Keratinocyte (primary cell): Measurements from ENCODE around the gene TCN2. TPM values are rescaled to one million over a fixed set of nuclear protein-coding genes. Genes with fewer than 3 reads are reported as not detected.

Experiments
- DNase-seq: peaks from one replicate; pipeline ENCODE4 v3.0.0-alpha.2; 2011; ENCODE audit warnings: low read depth, missing footprints, low spot score
- FAIRE-seq: peaks from 2 replicates; lab custom pipeline; 2011; peaks lifted over from hg19 to GRCh38; lab: Jason Lieb, UNC
- H2AFZ ChIP-seq: 2 replicates; pipeline ENCODE4 v1.6.0; 2012; ENCODE audit warnings: low read length, control low read depth, inconsistent platforms; ENCODE audit not compliant: control insufficient read depth
- H3K27ac ChIP-seq: 2 replicates; pipeline ENCODE4 v1.5.1; 2011; ENCODE audit warnings: low read length; ENCODE audit not compliant: control insufficient read depth, insufficient read depth
- H3K27me3 ChIP-seq: 3 replicates; pipeline ENCODE4 v1.6.0; 2011; ENCODE audit warnings: low read length; ENCODE audit not compliant: control insufficient read depth, insufficient read depth; ENCODE audit errors: extremely low read depth
- H3K36me3 ChIP-seq, 2 experiments: 2 replicates in 1 of 2; 3 replicates in 1 of 2; pipeline ENCODE4 v1.5.1; 2011; ENCODE audit warnings: low read length in 2 of 2, mild to moderate bottlenecking in 1 of 2; ENCODE audit not compliant: control insufficient read depth in 2 of 2, insufficient read depth in 2 of 2; ENCODE audit errors: extremely low read depth in 1 of 2
- H3K4me1 ChIP-seq: 3 replicates; pipeline ENCODE4 v1.5.1; 2011; ENCODE audit warnings: low read length; ENCODE audit not compliant: control insufficient read depth, insufficient read depth; ENCODE audit errors: extremely low read depth
- H3K4me2 ChIP-seq: 3 replicates; pipeline ENCODE4 v1.6.0; 2011; ENCODE audit warnings: low read depth, low read length; ENCODE audit not compliant: control insufficient read depth, insufficient read depth; ENCODE audit errors: extremely low read depth
- H3K4me3 ChIP-seq, 3 experiments: fragments of 200-600 bp in 1 of 3; sonication (generic) in 1 of 3; 2 replicates in 2 of 3; 3 replicates in 1 of 3; pipeline ENCODE4 v1.5.1; 2011 to 2016; ENCODE audit warnings: low read length in 3 of 3, mild to moderate bottlenecking in 3 of 3, control low read depth in 2 of 3, inconsistent platforms in 1 of 3, low read depth in 1 of 3, mixed read lengths in 1 of 3, mixed run types in 1 of 3, moderate library complexity in 1 of 3; ENCODE audit not compliant: control insufficient read depth in 2 of 3, insufficient read depth in 2 of 3; ENCODE audit errors: extremely low read depth in 1 of 3
- H3K79me2 ChIP-seq: 2 replicates; pipeline ENCODE4 v1.6.0; 2012; ENCODE audit warnings: low read length; ENCODE audit not compliant: control insufficient read depth, insufficient read depth
- H3K9ac ChIP-seq: 3 replicates; pipeline ENCODE4 v1.6.0; 2011; ENCODE audit warnings: low read length; ENCODE audit not compliant: control insufficient read depth, insufficient read depth; ENCODE audit errors: extremely low read depth
- H3K9me1 ChIP-seq: 3 replicates; pipeline ENCODE4 v1.6.0; 2011; ENCODE audit warnings: low read length; ENCODE audit not compliant: control insufficient read depth, insufficient read depth; ENCODE audit errors: extremely low read depth
- H3K9me3 ChIP-seq: 2 replicates; pipeline ENCODE4 v1.5.1; 2012; ENCODE audit warnings: low read depth, low read length; ENCODE audit not compliant: control insufficient read depth
- H4K20me1 ChIP-seq: 3 replicates; pipeline ENCODE4 v1.6.0; 2011; ENCODE audit warnings: low read length; ENCODE audit not compliant: control insufficient read depth, insufficient read depth; ENCODE audit errors: extremely low read depth
- EZH2 ChIP-seq: IDR thresholded peaks from one replicate; pipeline ENCODE4 v1.6.1; 2012; ENCODE audit warnings: inconsistent platforms, mild to moderate bottlenecking, low read length, moderate library complexity
- dilution Hi-C: fragments of 300-500 bp; cut with MboI; formaldehyde crosslinking; loops from one replicate; pipeline ENCODE4 v1.7.0; 2020; ENCODE audit warnings: low sequenced_read_pairs; ENCODE audit not compliant: extremely low pct_ligation_motif_present
- polyA plus RNA-seq, 5 experiments: library from polyadenylated mRNA; depleted of rRNA in 3 of 5; stranded (reverse) in 3 of 5; stranded (forward) in 1 of 5; unstranded in 1 of 5; fragments of >200 nt; gene quantifications; 1 replicate in 1 of 5; 2 replicates in 3 of 5; 3 replicates in 1 of 5; pipeline versions ENCODE4 v1.2.1 to v1.2.3, GENCODE V29; 2011 to 2012; ENCODE audit warnings: missing spikeins in 2 of 5, low read depth in 1 of 5, low replicate concordance in 1 of 5
- TF ChIP-seq, protein P1 (sequence below), 3 experiments: IDR thresholded peaks in 1 of 3; conservative IDR thresholded peaks in 1 of 3; optimal IDR thresholded peaks in 1 of 3; 2 replicates in 2 of 3; 3 replicates in 1 of 3; pipeline versions ENCODE3 to v1.5.1; 2011; ENCODE audit warnings: low read length in 3 of 3, mild to moderate bottlenecking in 3 of 3, moderate library complexity in 2 of 3, control low read depth in 1 of 3, inconsistent platforms in 1 of 3; ENCODE audit not compliant: insufficient read depth in 2 of 3; ENCODE audit errors: extremely low read depth in 1 of 3

TCN2 gene
- polyA plus RNA-seq, 1 donor (not counting 4 experiments of a cell fraction or from before 2014, with no cell fraction given), result 0.88 TPM

DNA sequence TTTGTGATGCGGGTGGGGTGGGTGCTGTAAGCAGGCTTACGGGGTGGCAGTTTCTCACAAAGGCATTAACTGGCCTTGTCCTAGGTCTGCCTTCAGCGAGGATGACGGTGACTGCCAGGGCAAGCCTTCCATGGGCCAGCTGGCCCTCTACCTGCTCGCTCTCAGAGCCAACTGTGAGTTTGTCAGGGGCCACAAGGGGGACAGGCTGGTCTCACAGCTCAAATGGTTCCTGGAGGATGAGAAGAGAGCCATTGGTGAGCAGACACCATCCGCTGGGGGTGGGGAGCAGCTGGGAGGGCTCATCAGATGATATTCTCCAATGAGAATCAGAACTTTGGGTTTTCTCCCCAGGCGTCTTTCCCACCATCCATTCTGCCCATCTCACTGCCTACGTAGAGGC, 5.8 kb downstream of the TCN2 start:
- Histone ChIP-seq H3K9me1 (no peaks in the 10 kb centered on the region), H3K9ac (no peak overlapping the region), H2AFZ (no peak overlapping the region), H3K4me2 (no peak overlapping the region), H3K27ac (no peak overlapping the region), H3K4me1 (peaks cover 13% of the 10 kb centered on the region), H3K4me3 (no peak overlapping the region), H3K36me3 (no peaks in the 10 kb centered on the region), H3K27me3 (no peaks in the 10 kb centered on the region), H4K20me1 (no peaks in the 10 kb centered on the region), H3K79me2 (no peaks in the 10 kb centered on the region), H3K9me3 (no peaks in the 10 kb centered on the region)
- DNase-seq (no peak), FAIRE-seq (no peak)
- TF ChIP-seq, protein P1, sequence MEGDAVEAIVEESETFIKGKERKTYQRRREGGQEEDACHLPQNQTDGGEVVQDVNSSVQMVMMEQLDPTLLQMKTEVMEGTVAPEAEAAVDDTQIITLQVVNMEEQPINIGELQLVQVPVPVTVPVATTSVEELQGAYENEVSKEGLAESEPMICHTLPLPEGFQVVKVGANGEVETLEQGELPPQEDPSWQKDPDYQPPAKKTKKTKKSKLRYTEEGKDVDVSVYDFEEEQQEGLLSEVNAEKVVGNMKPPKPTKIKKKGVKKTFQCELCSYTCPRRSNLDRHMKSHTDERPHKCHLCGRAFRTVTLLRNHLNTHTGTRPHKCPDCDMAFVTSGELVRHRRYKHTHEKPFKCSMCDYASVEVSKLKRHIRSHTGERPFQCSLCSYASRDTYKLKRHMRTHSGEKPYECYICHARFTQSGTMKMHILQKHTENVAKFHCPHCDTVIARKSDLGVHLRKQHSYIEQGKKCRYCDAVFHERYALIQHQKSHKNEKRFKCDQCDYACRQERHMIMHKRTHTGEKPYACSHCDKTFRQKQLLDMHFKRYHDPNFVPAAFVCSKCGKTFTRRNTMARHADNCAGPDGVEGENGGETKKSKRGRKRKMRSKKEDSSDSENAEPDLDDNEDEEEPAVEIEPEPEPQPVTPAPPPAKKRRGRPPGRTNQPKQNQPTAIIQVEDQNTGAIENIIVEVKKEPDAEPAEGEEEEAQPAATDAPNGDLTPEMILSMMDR (optimal IDR thresholded peaks at IDR 0.05 in 1 of 3, IDR thresholded peaks at IDR 0.05 in 1 of 3, conservative IDR thresholded peaks at IDR 0.05 in 1 of 3; ENCODE audit: extremely low read depth in 1 of 3, insufficient read depth in 2 of 3, low read length in 3 of 3), result no peak
- dilution Hi-C loops, result no loop called here

DNA sequence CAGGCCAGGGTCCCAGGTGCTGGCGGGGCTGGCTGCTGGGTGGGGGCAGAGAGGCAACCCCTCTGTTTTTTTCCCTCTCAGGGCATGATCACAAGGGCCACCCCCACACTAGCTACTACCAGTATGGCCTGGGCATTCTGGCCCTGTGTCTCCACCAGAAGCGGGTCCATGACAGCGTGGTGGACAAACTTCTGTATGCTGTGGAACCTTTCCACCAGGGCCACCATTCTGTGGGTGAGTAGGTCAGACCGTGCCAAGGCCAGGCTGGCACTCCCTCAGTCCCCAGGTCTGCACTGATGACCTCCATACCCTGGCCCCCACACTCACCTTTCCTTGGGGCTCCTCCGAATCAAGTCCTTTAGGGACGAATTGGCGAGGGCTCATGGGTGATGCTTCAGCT, 7.3 kb downstream of the TCN2 start:
- Histone ChIP-seq H4K20me1 (no peaks in the 10 kb centered on the region), H3K79me2 (no peaks in the 10 kb centered on the region), H3K9me1 (no peaks in the 10 kb centered on the region), H3K4me1 (peaks cover 6% of the 10 kb centered on the region), H3K36me3 (no peaks in the 10 kb centered on the region), H3K27me3 (no peaks in the 10 kb centered on the region), H2AFZ (no peak overlapping the region), H3K9me3 (no peaks in the 10 kb centered on the region), H3K4me3 (no peak overlapping the region), H3K27ac (no peak overlapping the region), H3K4me2 (no peak overlapping the region), H3K9ac (no peak overlapping the region)
- dilution Hi-C loops, result no loop called here
- FAIRE-seq (no peak), DNase-seq (no peak)
- TF ChIP-seq, protein P1 (optimal IDR thresholded peaks at IDR 0.05 in 1 of 3, IDR thresholded peaks at IDR 0.05 in 1 of 3, conservative IDR thresholded peaks at IDR 0.05 in 1 of 3; ENCODE audit: extremely low read depth in 1 of 3, insufficient read depth in 2 of 3, low read length in 3 of 3), result no peak
- no peak for TF ChIP-seq EZH2
